ENCODE results near the gene GPR25. TPM values are rescaled to one million over a fixed set of nuclear protein-coding genes. Genes with fewer than 3 reads are reported as not detected.

The GPR25 gene
- total RNA-seq, 1 experiment from 2014 or later: not detected

DNA sequence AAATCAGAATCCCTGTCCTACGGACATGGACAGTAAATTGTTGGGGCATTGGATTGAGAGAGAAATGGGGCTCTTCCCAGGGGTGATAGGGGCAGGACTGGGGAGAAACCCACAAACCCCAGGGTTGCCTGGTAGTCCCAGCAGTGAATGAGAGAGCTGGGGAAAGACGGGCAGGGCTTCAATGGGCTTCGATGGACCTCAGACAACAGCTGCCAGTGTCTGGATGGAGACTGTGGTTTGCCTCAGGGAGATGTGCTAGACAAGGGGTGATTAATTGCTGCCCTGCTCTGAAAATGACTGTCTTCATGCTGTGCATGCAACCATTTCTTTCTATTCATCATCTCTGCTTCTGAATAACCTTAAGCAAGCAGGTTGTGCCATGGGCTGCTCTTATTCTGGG is 7.4 kb downstream of the GPR25 start:
- Histone ChIP-seq H3K27ac (ENCODE audit: low read depth, low read length) (no peak overlapping the region), H4K20me1 (ENCODE audit: insufficient read depth) (no peaks in the 10 kb centered on the region), H3K36me3 (ENCODE audit: control insufficient read depth in 1 of 2, insufficient read depth in 2 of 2, low read length in 2 of 2) (no peaks in the 10 kb centered on the region), H3K4me1 (ENCODE audit: control insufficient read depth in 1 of 2, insufficient read depth in 2 of 2, low read length in 2 of 2) (0 out of 4 replicates have a peak, but pooled peaks cover 0 to 4% of the 10 kb centered on the region in 2 experiments), H3K9me2 (ENCODE audit: insufficient read depth) (no peaks in the 10 kb centered on the region), H3K4me2 (ENCODE audit: low read length) (no peak overlapping the region), H3K9ac (ENCODE audit: low read length) (no peak overlapping the region), H3K79me2 (ENCODE audit: insufficient read depth, low read length) (no peaks in the 10 kb centered on the region), H3K4me3 (replicated peaks in 1 of 2; ENCODE audit: low read depth in 1 of 2, low read length in 2 of 2) (no peak overlapping the region), H2AFZ (ENCODE audit: low read depth, low read length, poor library complexity, severe bottlenecking) (no peak overlapping the region), H3K27me3 (ENCODE audit: insufficient read depth, low read length) (peaks cover 6% of the 10 kb centered on the region; the same call in 1 of the 2 replicates), H3K9me3 (ENCODE audit: control insufficient read depth in 1 of 2, insufficient read depth in 1 of 2, low read depth in 1 of 2, low read length in 2 of 2) (no peaks in the 10 kb centered on the region)
- no TSS peak for BruUV-seq (replicated peaks)
- ATAC-seq (no peak), DNase-seq (ENCODE audit: low read depth, low spot score) (no peak)
- RAD21 ChIA-PET (ENCODE audit: low non-redundant PET in 1 of 2, low total read pairs in 2 of 2, uncharacterized antibody in 2 of 2, unreplicated experiment in 2 of 2): no interaction called here
- CTCF ChIA-PET: interaction anchor here (1.0 to 1.2 kb wide), 2 partner anchors 11 to 258 kb away, joined by 3 to 4 read pairs; no protein-coding TSS in a partner anchor
- POLR2A ChIA-PET: interaction anchor here (0.7 to 1.6 kb wide), 2 partner anchors 11 to 259 kb away, joined by 3 to 4 read pairs; no protein-coding TSS in a partner anchor
- TF ChIP-seq EZH2 (IDR thresholded peaks at IDR 0.05) (no peak), SIN3A (IDR thresholded peaks at IDR 0.05; ENCODE audit: low read depth) (no peak), EGR1 (IDR thresholded peaks at IDR 0.05; ENCODE audit: low read depth) (no peak), RAD21 (IDR thresholded peaks at IDR 0.05; ENCODE audit: low read depth) (no peak)
- TF ChIP-seq, protein P1, sequence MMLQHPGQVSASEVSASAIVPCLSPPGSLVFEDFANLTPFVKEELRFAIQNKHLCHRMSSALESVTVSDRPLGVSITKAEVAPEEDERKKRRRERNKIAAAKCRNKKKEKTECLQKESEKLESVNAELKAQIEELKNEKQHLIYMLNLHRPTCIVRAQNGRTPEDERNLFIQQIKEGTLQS (IDR thresholded peaks at IDR 0.05): no peak
- intact Hi-C loops (cut with micrococcal nuclease): no loop called here

DNA sequence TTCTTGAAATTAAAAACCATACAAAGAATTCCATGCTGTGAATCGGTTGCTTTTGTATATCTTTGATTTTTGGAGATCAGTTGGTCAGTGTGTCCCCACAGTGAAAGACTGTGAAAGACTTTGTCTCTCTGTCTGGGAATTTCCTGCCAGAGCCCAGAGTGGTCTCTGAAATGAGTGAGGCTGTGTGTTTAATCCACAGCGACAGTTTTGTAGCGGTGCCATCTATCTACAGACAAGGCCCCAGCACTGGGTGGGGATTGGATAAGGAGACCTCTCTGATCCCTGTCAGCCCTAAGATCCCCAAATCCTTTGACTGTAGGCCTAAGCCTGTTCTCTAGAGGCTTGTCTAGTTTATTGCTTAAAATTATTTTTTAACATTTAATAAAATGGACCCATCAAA is 10.3 kb downstream of the GPR25 start:
- H3K4me3 ChIP-seq (replicated peaks in 1 of 2; ENCODE audit: low read depth in 1 of 2, low read length in 2 of 2): no peak overlapping the region
- H3K9ac ChIP-seq (ENCODE audit: low read length): no peak overlapping the region
- ATAC-seq (no peak), DNase-seq (ENCODE audit: low read depth, low spot score) (no peak)
- H3K79me2 ChIP-seq (ENCODE audit: insufficient read depth, low read length): no peaks in the 10 kb centered on the region
- H3K9me3 ChIP-seq (ENCODE audit: control insufficient read depth in 1 of 2, insufficient read depth in 1 of 2, low read depth in 1 of 2, low read length in 2 of 2): no peaks in the 10 kb centered on the region
- no peaks in the 10 kb centered on the region for H3K9me2 ChIP-seq (ENCODE audit: insufficient read depth)
- H3K4me1 ChIP-seq (ENCODE audit: control insufficient read depth in 1 of 2, insufficient read depth in 2 of 2, low read length in 2 of 2): 0 out of 4 replicates have a peak, but pooled peaks cover 0 to 4% of the 10 kb centered on the region in 2 experiments
- intact Hi-C loops (cut with micrococcal nuclease): no loop called here
- no peaks in the 10 kb centered on the region for H3K27me3 ChIP-seq (ENCODE audit: insufficient read depth, low read length)
- no peaks in the 10 kb centered on the region for H4K20me1 ChIP-seq (ENCODE audit: insufficient read depth)
- BruUV-seq (replicated peaks): no TSS peak
- RAD21 ChIA-PET (ENCODE audit: low non-redundant PET in 1 of 2, low total read pairs in 2 of 2, uncharacterized antibody in 2 of 2, unreplicated experiment in 2 of 2): no interaction called here
- H3K27ac ChIP-seq (ENCODE audit: low read depth, low read length): no peak overlapping the region
- POLR2A ChIA-PET: no interaction called here
- CTCF ChIA-PET: no interaction called here
- no peak overlapping the region for H3K4me2 ChIP-seq (ENCODE audit: low read length)
- no peak for TF ChIP-seq ZNF274 (IDR thresholded peaks at IDR 0.05; ENCODE audit: low read depth, low read length)
- no peak overlapping the region for H2AFZ ChIP-seq (ENCODE audit: low read depth, low read length, poor library complexity, severe bottlenecking)
- H3K36me3 ChIP-seq (ENCODE audit: control insufficient read depth in 1 of 2, insufficient read depth in 2 of 2, low read length in 2 of 2): no peaks in the 10 kb centered on the region

Measured in HCT116 (cell line).